ENCODE results near the gene METTL1. TPM values are rescaled to one million over a fixed set of nuclear protein-coding genes. Genes with fewer than 3 reads are reported as not detected.

METTL1 gene
- total and polyA plus RNA-seq, 4 donors = 2.8 to 11.2 (median 7.1) TPM

DNA sequence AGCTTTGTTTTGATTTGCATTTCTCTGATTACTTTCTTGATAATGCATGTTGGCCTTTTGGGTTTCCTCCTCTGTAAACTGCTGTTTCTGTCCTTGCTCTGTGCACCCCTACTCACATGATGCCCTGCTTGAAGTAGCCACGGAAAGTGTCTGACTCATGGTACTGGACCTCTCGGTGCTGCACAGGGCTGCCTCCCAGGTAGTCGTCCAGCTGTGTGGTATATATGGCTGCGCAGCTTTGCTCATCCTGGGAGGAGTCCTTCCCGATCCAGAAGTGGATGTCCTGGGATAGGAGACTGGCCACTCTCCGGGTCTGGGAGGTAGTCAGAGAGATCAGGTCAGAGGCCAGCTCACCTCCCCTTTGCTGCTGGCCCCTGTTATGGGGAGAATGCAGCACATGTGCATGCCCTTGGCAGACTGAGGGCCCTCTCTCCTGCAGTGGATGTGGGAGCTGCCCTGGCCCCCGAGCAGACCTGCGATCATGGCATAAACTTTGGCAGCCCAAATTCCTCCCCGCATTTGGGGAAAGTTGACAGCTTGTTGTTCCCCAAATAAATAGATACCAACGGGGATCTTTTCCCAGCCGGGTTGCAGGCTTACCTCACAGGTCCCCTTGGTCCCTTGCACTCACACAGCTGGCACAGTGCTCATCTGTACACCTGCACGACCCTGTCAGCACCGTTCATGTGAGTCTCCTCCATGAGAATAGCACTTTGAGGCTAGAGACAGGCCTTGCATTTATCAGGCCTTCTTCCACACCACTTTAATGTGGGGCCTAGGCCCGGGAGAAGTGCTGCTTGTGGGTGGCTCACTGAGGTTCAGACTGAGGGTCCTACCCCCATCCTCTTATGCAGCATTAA, 41.4 kb upstream of the METTL1 start:
- peaks cover 5 to 36% (median 27%) of the 10 kb centered on the region in 4 donors for H3K36me3 ChIP-seq (ENCODE audit: control insufficient read depth in 4 of 4, insufficient read depth in 3 of 4, low read depth in 1 of 4, low read length in 3 of 4)
- DNase-seq (ENCODE audit: low spot score) = no peak
- H3K27ac ChIP-seq (ENCODE audit: low read depth in 1 of 2, low read length in 2 of 2) = no peak overlapping the region
- TF ChIP-seq, protein P1, sequence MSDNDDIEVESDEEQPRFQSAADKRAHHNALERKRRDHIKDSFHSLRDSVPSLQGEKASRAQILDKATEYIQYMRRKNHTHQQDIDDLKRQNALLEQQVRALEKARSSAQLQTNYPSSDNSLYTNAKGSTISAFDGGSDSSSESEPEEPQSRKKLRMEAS (IDR thresholded peaks at IDR 0.05) = no peak
- TF ChIP-seq, protein P2, sequence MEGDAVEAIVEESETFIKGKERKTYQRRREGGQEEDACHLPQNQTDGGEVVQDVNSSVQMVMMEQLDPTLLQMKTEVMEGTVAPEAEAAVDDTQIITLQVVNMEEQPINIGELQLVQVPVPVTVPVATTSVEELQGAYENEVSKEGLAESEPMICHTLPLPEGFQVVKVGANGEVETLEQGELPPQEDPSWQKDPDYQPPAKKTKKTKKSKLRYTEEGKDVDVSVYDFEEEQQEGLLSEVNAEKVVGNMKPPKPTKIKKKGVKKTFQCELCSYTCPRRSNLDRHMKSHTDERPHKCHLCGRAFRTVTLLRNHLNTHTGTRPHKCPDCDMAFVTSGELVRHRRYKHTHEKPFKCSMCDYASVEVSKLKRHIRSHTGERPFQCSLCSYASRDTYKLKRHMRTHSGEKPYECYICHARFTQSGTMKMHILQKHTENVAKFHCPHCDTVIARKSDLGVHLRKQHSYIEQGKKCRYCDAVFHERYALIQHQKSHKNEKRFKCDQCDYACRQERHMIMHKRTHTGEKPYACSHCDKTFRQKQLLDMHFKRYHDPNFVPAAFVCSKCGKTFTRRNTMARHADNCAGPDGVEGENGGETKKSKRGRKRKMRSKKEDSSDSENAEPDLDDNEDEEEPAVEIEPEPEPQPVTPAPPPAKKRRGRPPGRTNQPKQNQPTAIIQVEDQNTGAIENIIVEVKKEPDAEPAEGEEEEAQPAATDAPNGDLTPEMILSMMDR (IDR thresholded peaks at IDR 0.05; ENCODE audit: low read depth, low read length, missing input control) = no peak
- no peak for TF ChIP-seq TAF1 (conservative IDR thresholded peaks at IDR 0.05)
- TF ChIP-seq HNF4G (IDR thresholded peaks at IDR 0.05) = no peak
- TF ChIP-seq RAD21 (IDR thresholded peaks at IDR 0.05) = no peak
- TF ChIP-seq FOXA1 (IDR thresholded peaks at IDR 0.05) = no peak
- no peak for TF ChIP-seq HNF4A (conservative IDR thresholded peaks at IDR 0.05)
- TF ChIP-seq SP1 (IDR thresholded peaks at IDR 0.05) = no peak
- TF ChIP-seq, protein P3, sequence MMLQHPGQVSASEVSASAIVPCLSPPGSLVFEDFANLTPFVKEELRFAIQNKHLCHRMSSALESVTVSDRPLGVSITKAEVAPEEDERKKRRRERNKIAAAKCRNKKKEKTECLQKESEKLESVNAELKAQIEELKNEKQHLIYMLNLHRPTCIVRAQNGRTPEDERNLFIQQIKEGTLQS (IDR thresholded peaks at IDR 0.05) = no peak
- no peak for TF ChIP-seq RXRA (IDR thresholded peaks at IDR 0.05)
- TF ChIP-seq, protein P4, sequence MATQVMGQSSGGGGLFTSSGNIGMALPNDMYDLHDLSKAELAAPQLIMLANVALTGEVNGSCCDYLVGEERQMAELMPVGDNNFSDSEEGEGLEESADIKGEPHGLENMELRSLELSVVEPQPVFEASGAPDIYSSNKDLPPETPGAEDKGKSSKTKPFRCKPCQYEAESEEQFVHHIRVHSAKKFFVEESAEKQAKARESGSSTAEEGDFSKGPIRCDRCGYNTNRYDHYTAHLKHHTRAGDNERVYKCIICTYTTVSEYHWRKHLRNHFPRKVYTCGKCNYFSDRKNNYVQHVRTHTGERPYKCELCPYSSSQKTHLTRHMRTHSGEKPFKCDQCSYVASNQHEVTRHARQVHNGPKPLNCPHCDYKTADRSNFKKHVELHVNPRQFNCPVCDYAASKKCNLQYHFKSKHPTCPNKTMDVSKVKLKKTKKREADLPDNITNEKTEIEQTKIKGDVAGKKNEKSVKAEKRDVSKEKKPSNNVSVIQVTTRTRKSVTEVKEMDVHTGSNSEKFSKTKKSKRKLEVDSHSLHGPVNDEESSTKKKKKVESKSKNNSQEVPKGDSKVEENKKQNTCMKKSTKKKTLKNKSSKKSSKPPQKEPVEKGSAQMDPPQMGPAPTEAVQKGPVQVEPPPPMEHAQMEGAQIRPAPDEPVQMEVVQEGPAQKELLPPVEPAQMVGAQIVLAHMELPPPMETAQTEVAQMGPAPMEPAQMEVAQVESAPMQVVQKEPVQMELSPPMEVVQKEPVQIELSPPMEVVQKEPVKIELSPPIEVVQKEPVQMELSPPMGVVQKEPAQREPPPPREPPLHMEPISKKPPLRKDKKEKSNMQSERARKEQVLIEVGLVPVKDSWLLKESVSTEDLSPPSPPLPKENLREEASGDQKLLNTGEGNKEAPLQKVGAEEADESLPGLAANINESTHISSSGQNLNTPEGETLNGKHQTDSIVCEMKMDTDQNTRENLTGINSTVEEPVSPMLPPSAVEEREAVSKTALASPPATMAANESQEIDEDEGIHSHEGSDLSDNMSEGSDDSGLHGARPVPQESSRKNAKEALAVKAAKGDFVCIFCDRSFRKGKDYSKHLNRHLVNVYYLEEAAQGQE (IDR thresholded peaks at IDR 0.05) = no peak
- TF ChIP-seq, protein P5, sequence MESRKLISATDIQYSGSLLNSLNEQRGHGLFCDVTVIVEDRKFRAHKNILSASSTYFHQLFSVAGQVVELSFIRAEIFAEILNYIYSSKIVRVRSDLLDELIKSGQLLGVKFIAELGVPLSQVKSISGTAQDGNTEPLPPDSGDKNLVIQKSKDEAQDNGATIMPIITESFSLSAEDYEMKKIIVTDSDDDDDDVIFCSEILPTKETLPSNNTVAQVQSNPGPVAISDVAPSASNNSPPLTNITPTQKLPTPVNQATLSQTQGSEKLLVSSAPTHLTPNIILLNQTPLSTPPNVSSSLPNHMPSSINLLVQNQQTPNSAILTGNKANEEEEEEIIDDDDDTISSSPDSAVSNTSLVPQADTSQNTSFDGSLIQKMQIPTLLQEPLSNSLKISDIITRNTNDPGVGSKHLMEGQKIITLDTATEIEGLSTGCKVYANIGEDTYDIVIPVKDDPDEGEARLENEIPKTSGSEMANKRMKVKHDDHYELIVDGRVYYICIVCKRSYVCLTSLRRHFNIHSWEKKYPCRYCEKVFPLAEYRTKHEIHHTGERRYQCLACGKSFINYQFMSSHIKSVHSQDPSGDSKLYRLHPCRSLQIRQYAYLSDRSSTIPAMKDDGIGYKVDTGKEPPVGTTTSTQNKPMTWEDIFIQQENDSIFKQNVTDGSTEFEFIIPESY (IDR thresholded peaks at IDR 0.05) = no peak
- TF ChIP-seq EGR1 (IDR thresholded peaks at IDR 0.05; ENCODE audit: low read depth in 2 of 2) = no peak
- TF ChIP-seq JUND (IDR thresholded peaks at IDR 0.05) = no peak
- no peak for TF ChIP-seq FOXA2 (IDR thresholded peaks at IDR 0.05)
- no peak for TF ChIP-seq GABPA (IDR thresholded peaks at IDR 0.05 in 1 of 2, conservative IDR thresholded peaks at IDR 0.05 in 1 of 2)
- no peak for TF ChIP-seq NR2F2 (IDR thresholded peaks at IDR 0.05)
- TF ChIP-seq YY1 (IDR thresholded peaks at IDR 0.05) = no peak
- H3K27me3 ChIP-seq (ENCODE audit: control insufficient read depth in 4 of 4, insufficient read depth in 4 of 4, low read length in 3 of 4) = no peaks in the 10 kb centered on the region
- peaks cover 2 to 8% (median 5%) of the 10 kb centered on the region in 4 donors for H3K4me1 ChIP-seq (ENCODE audit: control insufficient read depth in 4 of 4, insufficient read depth in 4 of 4, low read length in 3 of 4)
- WGBS = 90% methylated on average over 14 of the region's 14 CpGs
- no peaks in the 10 kb centered on the region for H3K9me3 ChIP-seq (ENCODE audit: control insufficient read depth in 4 of 4, low read length in 3 of 4)
- no peak overlapping the region for H3K9ac ChIP-seq (ENCODE audit: low read depth in 1 of 2, low read length in 2 of 2)
- no peak overlapping the region for H3K4me3 ChIP-seq (ENCODE audit: low read depth in 1 of 3, low read length in 3 of 3)
